Activated CD8-positive, alpha-beta memory T cell treated with anti-CD3 and anti-CD28 coated beads for 48 hours (primary cell): Measurements from ENCODE around the gene ZMIZ2.

Experiments used
- DNase-seq, 3 experiments: peaks; one replicate each; pipeline ENCODE4 v3.0.0-alpha.2; 2020; ENCODE audit warnings: low read depth in 2 of 3, low spot score in 2 of 3

The ZMIZ2 gene

DNA sequence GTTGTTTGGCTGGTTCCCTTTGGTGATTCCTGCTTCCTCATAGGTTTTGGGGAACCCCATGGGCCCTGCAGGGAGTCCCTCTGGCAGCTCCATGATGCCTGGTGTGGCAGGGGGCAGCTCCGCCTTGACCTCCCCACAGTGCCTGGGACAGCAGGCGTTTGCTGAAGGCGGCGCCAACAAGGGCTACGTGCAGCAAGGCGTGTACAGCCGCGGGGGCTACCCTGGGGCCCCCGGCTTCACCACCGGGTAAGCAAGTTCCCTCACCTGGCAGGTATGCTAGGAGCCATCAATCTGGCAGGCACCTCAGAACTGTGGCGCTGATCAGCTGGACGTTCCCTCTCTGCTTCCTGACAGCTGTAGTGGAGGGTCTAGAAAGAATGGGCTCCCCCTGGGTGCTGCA is 8.3 kb downstream of the ZMIZ2 start:
- no peak for DNase-seq

GRCh38 chr7:44757311-44757710 is 8.7 kb downstream of the ZMIZ2 start:
- no peak for DNase-seq

DNA sequence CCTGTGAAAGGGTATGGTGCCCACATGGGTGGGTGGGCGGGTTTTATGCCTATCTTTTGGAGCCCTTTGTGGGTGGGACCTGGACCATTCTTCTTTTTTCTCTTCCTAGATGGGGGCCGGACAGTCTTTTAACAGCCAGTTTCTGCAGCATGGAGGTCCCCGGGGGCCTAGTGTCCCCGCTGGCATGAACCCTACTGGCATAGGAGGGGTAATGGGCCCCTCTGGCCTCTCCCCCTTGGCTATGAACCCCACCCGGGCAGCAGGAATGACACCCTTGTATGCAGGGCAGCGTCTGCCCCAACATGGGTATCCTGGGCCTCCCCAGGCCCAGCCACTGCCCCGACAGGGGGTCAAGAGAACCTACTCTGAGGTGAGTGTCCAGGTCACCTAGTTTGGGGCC is 9.1 kb downstream of the ZMIZ2 start:
- DNase-seq: no peak

GRCh38 chr7:44759246-44759645 is 10.6 kb downstream of the ZMIZ2 start:
- no peak for DNase-seq

GRCh38 chr7:44760034-44760580 is 11.5 kb downstream of the ZMIZ2 start:
- DNase-seq: no peak

DNA sequence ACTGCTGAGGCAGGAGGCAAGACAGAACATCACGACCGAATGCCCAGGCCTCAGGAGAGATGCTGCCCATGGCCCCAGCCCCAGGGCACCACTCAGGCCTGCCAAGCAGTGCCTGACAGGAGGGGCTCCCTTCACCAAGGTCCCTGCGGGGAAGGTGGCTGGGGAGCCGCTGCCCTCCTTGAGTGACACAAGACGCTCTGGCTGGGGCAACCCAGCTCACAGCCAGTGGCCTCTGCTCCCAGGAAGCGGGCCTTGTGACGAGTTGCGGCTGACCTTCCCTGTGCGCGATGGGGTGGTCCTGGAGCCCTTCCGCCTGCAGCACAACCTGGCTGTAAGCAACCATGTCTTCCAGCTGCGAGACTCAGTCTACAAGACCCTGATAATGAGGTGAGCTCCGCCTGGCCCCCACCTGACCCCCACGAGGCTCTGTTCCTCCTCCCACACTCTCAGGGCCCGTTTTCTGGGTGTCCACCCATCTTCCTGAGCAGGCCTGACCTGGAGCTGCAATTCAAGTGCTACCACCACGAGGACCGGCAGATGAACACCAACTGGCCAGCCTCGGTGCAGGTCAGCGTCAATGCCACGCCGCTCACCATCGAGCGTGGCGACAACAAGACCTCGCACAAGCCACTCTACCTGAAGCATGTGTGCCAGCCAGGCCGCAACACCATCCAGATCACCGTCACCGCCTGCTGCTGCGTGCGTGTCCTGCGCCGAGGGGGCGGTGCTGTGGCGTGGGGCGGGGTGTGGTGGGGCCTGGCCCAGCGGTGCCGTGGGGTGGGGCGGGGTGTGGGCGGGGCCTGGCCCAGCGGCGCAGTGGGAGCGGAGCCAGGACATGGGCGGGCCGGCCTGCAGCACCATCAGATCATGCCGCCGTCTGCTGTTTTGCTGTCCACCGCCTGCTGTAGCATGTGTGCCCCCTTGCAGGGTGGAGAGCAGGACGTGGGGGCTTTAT is 12.8 kb downstream of the ZMIZ2 start:
- no peak for DNase-seq

DNA sequence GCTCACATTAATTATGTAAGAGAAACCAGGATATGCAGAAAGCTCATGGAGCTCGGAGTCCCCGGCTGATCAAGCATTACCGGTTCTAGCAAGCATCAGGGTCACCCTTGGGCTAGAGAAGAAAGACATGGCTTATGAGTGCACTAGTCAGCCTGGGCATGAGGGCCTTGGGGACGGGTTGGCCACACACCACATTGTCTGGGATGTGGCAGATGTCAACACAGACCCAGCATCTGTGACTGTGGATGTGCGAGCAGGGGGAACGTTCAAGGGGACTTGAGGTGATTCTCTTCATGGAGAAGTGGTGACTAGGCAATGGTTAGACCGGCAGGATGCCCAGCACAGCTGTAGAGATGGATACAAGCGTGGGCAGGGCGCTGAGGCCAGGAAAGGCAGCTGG is 13.7 kb downstream of the ZMIZ2 start:
- no peak for DNase-seq

DNA sequence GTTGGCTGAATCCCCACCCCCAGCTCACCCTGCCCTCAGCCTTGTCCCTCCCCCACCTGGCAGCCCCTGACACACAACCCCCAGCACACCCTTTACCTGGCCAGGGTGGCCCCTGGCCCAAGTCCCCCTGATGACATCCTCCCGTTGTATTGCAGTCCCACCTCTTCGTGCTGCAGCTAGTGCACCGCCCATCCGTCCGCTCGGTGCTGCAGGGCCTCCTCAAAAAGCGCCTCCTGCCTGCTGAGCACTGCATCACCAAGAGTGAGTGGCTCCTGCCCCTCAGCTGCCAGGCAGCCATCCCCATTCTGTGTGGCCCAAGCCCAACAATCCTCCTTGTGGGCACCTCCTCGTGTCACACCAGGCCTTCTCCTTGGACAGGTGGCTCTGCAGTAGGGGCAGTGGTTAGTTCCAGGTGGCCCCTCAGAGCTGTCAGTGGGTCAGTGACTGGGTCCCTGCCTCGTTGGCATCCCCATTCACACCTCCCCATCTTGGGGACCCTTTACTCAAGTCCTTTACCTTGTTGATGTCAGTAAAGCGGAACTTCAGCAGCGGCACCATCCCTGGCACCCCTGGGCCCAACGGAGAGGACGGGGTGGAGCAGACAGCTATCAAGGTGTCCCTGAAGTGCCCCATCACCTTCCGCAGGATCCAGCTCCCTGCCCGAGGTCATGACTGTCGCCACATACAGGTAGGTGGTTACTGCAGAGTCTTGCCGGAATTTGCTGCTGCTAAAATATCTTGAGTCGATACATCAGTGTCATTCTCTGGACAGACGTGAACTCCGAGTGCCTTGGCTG is 14.3 kb downstream of the ZMIZ2 start:
- DNase-seq: no peak

GRCh38 chr7:44764081-44764480 is 15.4 kb downstream of the ZMIZ2 start:
- DNase-seq: no peak

DNA sequence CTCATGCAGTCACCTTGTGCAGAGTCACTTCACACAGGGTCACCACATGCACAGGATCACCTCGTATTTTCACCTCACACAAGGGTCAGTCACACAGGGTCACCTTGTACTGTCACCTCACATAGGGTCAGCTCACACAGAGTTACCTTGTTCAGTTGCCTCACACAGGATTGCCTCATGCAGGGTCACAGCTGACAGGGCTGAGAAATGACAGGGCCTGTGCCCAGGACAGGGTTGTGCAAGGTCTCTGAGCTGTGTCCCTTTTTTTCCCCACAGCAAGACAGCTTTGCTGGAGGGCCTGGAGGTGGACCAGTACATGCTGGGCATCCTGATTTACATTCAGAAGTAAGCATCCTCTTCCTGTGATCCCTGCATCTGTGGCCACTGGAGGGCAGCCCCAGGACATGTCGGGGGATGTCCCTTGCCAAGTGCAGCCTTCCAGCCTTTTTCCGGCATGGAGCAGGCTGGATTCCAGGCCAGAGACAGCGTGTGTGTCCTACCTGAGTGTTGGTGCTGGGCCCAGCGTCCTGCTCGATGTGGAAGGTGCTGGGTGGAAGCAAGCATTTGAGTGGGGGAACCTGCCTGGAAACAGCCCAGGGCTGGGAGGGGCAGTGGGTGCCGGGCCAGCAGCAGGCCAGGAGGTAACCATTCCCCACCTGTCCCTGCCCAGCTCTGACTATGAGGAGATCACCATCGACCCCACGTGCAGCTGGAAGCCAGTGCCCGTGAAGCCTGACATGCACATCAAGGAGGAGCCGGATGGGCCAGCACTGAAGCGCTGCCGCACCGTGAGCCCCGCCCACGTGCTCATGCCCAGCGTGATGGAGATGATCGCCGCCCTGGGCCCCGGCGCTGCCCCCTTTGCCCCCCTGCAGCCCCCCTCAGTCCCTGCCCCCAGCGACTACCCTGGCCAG is 16.3 kb downstream of the ZMIZ2 start:
- DNase-seq: no peak

- no peak for DNase-seq
Measured at GRCh38 chr7:44765579-44766415, 17.1 kb downstream of the ZMIZ2 start.

DNA sequence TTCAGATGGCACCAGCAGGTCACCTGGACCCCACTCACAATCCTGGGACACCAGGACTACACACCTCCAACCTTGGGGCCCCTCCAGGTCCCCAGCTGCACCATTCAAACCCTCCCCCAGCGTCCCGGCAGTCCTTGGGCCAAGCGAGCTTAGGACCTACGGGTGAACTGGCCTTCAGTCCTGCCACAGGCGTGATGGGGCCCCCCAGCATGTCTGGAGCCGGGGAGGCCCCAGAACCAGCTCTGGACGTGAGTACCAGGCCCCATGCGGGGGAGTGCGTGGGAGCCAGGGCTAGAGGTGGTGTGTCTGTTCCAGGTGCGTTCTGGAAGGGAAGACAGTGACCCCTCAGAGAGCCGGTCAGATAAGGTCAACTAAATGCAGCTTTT is 17.8 kb downstream of the ZMIZ2 start:
- no peak for DNase-seq

GRCh38 chr7:44767134-44767911 is 18.7 kb downstream of the ZMIZ2 start:
- no peak for DNase-seq

GRCh38 chr7:44767912-44768627 is 19.4 kb downstream of the ZMIZ2 start:
- no peak for DNase-seq

GRCh38 chr7:44768628-44769371 is 20.2 kb downstream of the ZMIZ2 start:
- no peak for DNase-seq

- DNase-seq: no peak
Measured at GRCh38 chr7:44769376-44769775, 20.7 kb downstream of the ZMIZ2 start.

DNA sequence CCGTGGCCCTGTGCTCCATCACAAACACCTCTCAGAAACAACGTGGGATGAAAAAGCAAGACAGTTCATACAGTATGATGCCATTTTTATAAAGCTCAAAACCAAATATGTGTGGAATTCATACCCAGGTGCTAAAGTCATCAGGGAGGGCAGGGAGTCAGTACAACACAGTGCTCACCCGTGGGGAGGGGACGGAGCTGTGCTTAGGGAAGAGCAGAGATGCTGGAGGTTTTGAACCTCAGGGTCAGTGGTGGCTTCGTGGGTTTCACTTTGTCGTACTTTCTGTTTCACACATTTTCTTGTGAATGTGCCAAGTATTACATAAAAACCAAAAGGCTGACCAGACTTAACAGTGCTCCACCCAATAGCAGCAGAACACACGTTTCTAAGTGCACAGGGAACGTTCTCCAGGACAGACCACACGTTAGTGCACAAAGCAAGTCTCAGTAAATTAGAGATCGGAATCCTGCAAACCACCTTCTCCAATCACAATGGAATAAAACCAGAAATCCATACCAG is 21.2 kb downstream of the ZMIZ2 start:
- DNase-seq: no peak

DNA sequence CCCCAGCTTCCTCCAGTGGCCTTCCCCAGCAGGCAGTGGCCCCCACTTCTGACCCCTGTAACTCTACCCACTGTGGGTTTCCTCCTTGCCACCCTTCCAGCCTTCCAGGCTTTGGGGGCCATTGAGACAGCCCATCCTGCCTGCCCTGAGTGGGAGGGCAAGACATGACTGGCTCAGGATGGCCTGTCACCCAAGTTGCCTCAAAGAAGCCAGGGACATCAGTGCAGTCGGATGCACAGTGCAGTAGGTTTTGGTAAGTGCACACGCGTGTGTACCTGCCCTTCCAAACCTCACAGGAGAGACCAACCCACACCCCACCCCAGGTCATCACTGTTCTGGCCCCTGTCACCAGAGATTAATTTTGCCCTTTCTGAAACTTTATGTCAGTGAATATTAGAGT is 22.7 kb downstream of the ZMIZ2 start:
- DNase-seq: no peak
